GM12878 (cell line): ENCODE results near the gene AGT. TPM values are rescaled to one million over a fixed set of nuclear protein-coding genes. Genes with fewer than 3 reads are reported as not detected.

Source experiments
- ATAC-seq: fragments of 200-7000 bp; cut with Tn5 transposase; 3 replicates; pipeline ENCODE4 v1.9.1; 2020; ENCODE audit warnings: mild to moderate bottlenecking, moderate library complexity
- BruUV-seq: library from RNA; stranded (reverse); fragments of 400-500 nt; replicated peaks from 2 replicates; lab custom pipeline; 2021; lab: Mats Ljungman, UMichigan
- CTCF ChIA-PET: fragments of 300-600 bp; sonication (Branson Sonifier 250); formaldehyde crosslinking; extraction: SDS; loops from one replicate; lab custom pipeline; 2021; ENCODE audit warnings: inconsistent platforms; lab: Yijun Ruan, JAX
- POLR2A ChIA-PET: fragments of 350-600 bp; formaldehyde crosslinking; extraction: SDS; loops from one replicate; lab custom pipeline; 2021; ENCODE audit warnings: inconsistent platforms; lab: Charles Lee
- RAD21 ChIA-PET: fragments of 300-600 bp; sonication (Branson Sonifier 250); formaldehyde crosslinking; loops from one replicate; lab custom pipeline; 2023; ENCODE audit warnings: antibody characterized with exemption; ENCODE audit not compliant: unreplicated experiment; lab: Charles Lee
- SMC1A ChIA-PET: fragments of 300-600 bp; sonication (Branson Sonifier 250); formaldehyde crosslinking; loops from one replicate; lab custom pipeline; 2023; ENCODE audit not compliant: unreplicated experiment, uncharacterized antibody; lab: Charles Lee
- DNase-seq: peaks from one replicate; pipeline ENCODE4 v3.0.0-alpha.2; 2011; ENCODE audit warnings: low read depth, low spot score
- FAIRE-seq: peaks from 3 replicates; lab custom pipeline; 2011; peaks lifted over from hg19 to GRCh38; lab: Jason Lieb, UNC
- H2AFZ ChIP-seq: 2 replicates; pipeline ENCODE4 v1.6.0; 2011; ENCODE audit warnings: low read depth, low read length, control low read depth; ENCODE audit not compliant: control insufficient read depth
- H3K27ac ChIP-seq: 2 replicates; pipeline ENCODE4 v1.5.1; 2011; ENCODE audit warnings: control low read depth; ENCODE audit not compliant: control insufficient read depth, insufficient read depth
- H3K27me3 ChIP-seq, 2 experiments: replicated peaks in 1 of 2; 2 replicates each; pipeline versions ENCODE4 v1.6.0 to v1.6.1; 2011; ENCODE audit warnings: low read length in 1 of 2; ENCODE audit not compliant: control insufficient read depth in 2 of 2, insufficient read depth in 2 of 2
- H3K36me3 ChIP-seq, 2 experiments: 2 replicates each; pipeline ENCODE4 v1.5.1; 2011; ENCODE audit warnings: low read length in 1 of 2; ENCODE audit not compliant: control insufficient read depth in 2 of 2, insufficient read depth in 2 of 2
- H3K4me1 ChIP-seq: 2 replicates; pipeline ENCODE4 v1.6.1; 2011; ENCODE audit warnings: mild to moderate bottlenecking, low read length, moderate library complexity, mixed read lengths; ENCODE audit not compliant: control insufficient read depth, insufficient read depth
- H3K4me2 ChIP-seq: 2 replicates; pipeline ENCODE4 v1.6.0; 2011; ENCODE audit warnings: control low read depth; ENCODE audit not compliant: control insufficient read depth, insufficient read depth
- H3K4me3 ChIP-seq: fragments of 200-600 bp; sonication (generic); 2 replicates; pipeline ENCODE4 v1.5.1; 2016
- H3K79me2 ChIP-seq: 2 replicates; pipeline ENCODE4 v1.6.0; 2011; ENCODE audit warnings: low read length; ENCODE audit not compliant: control insufficient read depth, insufficient read depth
- H3K9ac ChIP-seq: 2 replicates; pipeline ENCODE4 v1.8.0; 2011; ENCODE audit warnings: low read length, control low read depth, mixed read lengths; ENCODE audit not compliant: control insufficient read depth, insufficient read depth
- H3K9me3 ChIP-seq: replicated peaks from 3 replicates; pipeline ENCODE4 v1.5.1; 2011; ENCODE audit warnings: mild to moderate bottlenecking, low read length; ENCODE audit not compliant: control insufficient read depth, insufficient read depth
- H4K20me1 ChIP-seq: 2 replicates; pipeline ENCODE4 v1.6.0; 2011; ENCODE audit not compliant: control insufficient read depth, insufficient read depth
- NR2F1 ChIP-seq: fragments of 450-650 bp; conservative IDR thresholded peaks from 2 replicates; pipeline ENCODE4 v1.6.1; 2017; ENCODE audit warnings: mild to moderate bottlenecking
- SREBF2 ChIP-seq: IDR thresholded peaks from 2 replicates; pipeline ENCODE4 v1.6.1; 2012; ENCODE audit warnings: mild to moderate bottlenecking, low read length
- TARDBP ChIP-seq: IDR thresholded peaks from 2 replicates; pipeline ENCODE4 v1.6.1; 2016; ENCODE audit warnings: borderline replicate concordance
- WGBS: methylation state at CpG from one replicate; pipeline ENCODE4 v1.1.6; 2016; ENCODE audit warnings: low lambda C conversion rate; ENCODE audit not compliant: insufficient replicate concordance, insufficient coverage; ENCODE audit errors: missing lambda C conversion rate; 5-methylcytosine and 5-hydroxymethylcytosine counted together
- in situ Hi-C: fragments of 300-500 bp; cut with MboI; formaldehyde crosslinking; loops from 9 replicates; pipeline ENCODE4 v1.14.3; 2018; ENCODE audit warnings: mixed read lengths
- intact Hi-C: fragments of 100-400 bp; cut with micrococcal nuclease; formaldehyde crosslinking; loops from one replicate; pipeline ENCODE4 v1.14.2; 2022; ENCODE audit not compliant: unreplicated experiment
- polyA plus RNA-seq, 11 experiments: library from polyadenylated mRNA; depleted of rRNA in 4 of 11; unstranded in 6 of 11; stranded (reverse) in 5 of 11; fragments of >200 nt; fragmentation: Nextera tagmentation in 4 of 11; fragmentation: Illumina TruSeq in 1 of 11; extraction: Ambion mirVana in 4 of 11; extraction: Trizol in 1 of 11; gene quantifications; 1 replicate in 1 of 11; 2 replicates in 10 of 11; pipeline versions ENCODE4 v1.2.1 to v1.2.3, GENCODE V29; 2011 to 2016; ENCODE audit warnings: inconsistent platforms in 2 of 11, missing spikeins in 2 of 11, low read depth in 1 of 11
- total RNA-seq, 4 experiments: library from RNA; depleted of rRNA in 3 of 4; stranded (reverse); fragments of >200 nt in 3 of 4; fragmentation: Illumina TruSeq in 1 of 4; extraction: Trizol in 1 of 4; gene quantifications; 2 replicates each; pipeline versions ENCODE4 v1.2.1 to v1.2.3, GENCODE V29; 2013 to 2021
- TF ChIP-seq, protein P1 (sequence below): IDR thresholded peaks from 2 replicates; pipeline ENCODE4 v1.6.1; 2012; ENCODE audit warnings: improper control_type of control experiment, low read depth, low read length; ENCODE audit not compliant: insufficient replicate concordance
- TF ChIP-seq, protein P2 (sequence below): fragments of 450-650 bp; IDR thresholded peaks from 2 replicates; pipeline ENCODE4 v1.6.1; 2017; ENCODE audit warnings: low read depth, mild to moderate bottlenecking, moderate library complexity
- TF ChIP-seq, protein P3 (sequence below): IDR thresholded peaks from 2 replicates; pipeline ENCODE4 v1.6.1; 2011; ENCODE audit warnings: borderline replicate concordance, low read depth, mild to moderate bottlenecking, moderate library complexity, mixed read lengths, low read length; ENCODE audit not compliant: insufficient read depth; ENCODE audit errors: extremely low read length
- TF ChIP-seq, protein P4 (sequence below): fragments of 450-650 bp; formaldehyde crosslinking; IDR thresholded peaks from 2 replicates; pipeline ENCODE4 v1.4.0; 2022; ENCODE audit warnings: mild to moderate bottlenecking, moderate library complexity

AGT gene
- total and polyA plus RNA-seq, 10 of the 15 experiments (the other 5 are each of a cell fraction or from before 2014, with no cell fraction given) = 0.69 TPM; not detected in 9

DNA sequence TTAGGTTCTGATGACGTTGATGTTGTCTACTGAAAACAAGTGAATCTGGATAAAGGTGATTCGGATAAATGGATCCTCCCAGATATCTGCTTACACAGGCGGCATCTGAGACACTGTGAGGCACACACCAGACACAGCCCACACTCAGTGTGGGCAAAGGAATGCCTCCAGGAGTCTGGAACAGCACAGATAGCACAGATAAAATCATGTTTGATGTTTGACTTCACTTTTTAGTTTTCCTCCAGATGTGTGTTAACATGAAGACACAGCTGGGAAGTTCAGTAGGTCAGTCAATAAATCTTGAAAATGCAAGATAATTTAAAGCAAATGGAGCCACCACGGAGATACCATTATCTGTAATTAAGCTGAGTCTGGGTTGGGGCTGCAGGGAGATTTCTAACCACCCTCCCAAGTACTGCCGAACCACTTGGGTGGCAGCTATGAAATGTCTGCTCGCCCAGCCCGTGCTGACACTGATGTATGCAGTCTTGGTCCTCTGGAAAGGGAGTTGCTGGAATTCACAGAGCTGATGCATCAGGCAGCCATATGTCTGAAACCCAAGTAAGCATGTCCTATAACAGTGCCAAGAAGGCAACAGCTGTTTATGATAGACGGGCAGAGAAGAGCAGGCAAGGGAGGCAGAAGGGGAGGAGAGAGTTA lies 44.9 kb upstream of the AGT start (continued):
- TF ChIP-seq, protein P1, sequence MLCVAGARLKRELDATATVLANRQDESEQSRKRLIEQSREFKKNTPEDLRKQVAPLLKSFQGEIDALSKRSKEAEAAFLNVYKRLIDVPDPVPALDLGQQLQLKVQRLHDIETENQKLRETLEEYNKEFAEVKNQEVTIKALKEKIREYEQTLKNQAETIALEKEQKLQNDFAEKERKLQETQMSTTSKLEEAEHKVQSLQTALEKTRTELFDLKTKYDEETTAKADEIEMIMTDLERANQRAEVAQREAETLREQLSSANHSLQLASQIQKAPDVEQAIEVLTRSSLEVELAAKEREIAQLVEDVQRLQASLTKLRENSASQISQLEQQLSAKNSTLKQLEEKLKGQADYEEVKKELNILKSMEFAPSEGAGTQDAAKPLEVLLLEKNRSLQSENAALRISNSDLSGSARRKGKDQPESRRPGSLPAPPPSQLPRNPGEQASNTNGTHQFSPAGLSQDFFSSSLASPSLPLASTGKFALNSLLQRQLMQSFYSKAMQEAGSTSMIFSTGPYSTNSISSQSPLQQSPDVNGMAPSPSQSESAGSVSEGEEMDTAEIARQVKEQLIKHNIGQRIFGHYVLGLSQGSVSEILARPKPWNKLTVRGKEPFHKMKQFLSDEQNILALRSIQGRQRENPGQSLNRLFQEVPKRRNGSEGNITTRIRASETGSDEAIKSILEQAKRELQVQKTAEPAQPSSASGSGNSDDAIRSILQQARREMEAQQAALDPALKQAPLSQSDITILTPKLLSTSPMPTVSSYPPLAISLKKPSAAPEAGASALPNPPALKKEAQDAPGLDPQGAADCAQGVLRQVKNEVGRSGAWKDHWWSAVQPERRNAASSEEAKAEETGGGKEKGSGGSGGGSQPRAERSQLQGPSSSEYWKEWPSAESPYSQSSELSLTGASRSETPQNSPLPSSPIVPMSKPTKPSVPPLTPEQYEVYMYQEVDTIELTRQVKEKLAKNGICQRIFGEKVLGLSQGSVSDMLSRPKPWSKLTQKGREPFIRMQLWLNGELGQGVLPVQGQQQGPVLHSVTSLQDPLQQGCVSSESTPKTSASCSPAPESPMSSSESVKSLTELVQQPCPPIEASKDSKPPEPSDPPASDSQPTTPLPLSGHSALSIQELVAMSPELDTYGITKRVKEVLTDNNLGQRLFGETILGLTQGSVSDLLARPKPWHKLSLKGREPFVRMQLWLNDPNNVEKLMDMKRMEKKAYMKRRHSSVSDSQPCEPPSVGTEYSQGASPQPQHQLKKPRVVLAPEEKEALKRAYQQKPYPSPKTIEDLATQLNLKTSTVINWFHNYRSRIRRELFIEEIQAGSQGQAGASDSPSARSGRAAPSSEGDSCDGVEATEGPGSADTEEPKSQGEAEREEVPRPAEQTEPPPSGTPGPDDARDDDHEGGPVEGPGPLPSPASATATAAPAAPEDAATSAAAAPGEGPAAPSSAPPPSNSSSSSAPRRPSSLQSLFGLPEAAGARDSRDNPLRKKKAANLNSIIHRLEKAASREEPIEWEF = no peak
- no peak for TF ChIP-seq SREBF2

DNA sequence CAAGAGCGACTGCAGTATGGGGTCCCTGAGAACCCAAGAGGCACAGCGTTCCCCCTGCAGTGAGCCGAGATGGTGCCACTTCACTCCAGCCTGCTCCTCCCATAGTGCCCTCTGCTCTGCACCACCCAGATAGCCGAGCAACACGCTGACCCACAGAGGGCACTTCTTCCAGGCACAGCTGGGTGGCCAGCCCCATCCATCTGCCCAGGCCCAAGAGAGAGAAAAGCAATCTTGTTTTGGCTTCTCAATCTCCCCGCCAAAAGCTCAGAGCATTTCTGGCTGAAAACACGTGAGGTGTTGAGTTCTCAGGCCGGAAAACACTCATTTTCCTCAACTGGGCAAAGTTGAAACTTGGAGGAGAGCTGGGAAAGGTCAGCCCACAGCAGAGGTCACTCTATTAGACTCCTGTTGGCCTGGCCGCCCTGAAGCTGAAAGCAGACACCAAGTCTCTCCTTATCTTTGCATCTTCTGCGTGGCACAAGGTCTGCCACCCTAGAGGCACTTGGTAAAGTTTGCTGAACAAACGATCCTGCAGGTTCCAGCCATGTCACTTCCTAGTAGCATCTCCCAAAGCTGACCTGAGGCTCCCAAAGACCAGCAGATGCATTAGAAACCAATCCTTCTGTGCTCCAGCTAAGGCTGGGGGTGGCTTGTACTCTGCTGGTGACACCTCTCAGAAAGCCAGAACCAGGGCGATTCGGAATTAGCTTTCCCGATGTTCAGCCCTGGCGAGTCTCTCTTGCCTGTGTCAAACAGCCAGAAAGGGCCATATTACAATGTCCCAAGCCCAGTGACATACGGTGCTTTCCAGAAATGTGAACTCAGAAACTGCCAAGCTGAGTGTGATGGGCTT lies 44.2 kb upstream of the AGT start:
- Histone ChIP-seq H3K27ac (no peak overlapping the region), H3K4me2 (no peak overlapping the region), H4K20me1 (no peaks in the 10 kb centered on the region), H3K27me3 (no peaks in the 10 kb centered on the region; a peak in 2 of 4 replicates), H3K79me2 (no peaks in the 10 kb centered on the region), H3K4me3 (no peak overlapping the region), H2AFZ (no peak overlapping the region), H3K9ac (no peak overlapping the region), H3K4me1 (no peaks in the 10 kb centered on the region), H3K36me3 (no peaks in the 10 kb centered on the region), H3K9me3 (no peaks in the 10 kb centered on the region)
- 33% methylated on average over 16 of the region's 16 CpGs for WGBS
- TF ChIP-seq, protein P2, sequence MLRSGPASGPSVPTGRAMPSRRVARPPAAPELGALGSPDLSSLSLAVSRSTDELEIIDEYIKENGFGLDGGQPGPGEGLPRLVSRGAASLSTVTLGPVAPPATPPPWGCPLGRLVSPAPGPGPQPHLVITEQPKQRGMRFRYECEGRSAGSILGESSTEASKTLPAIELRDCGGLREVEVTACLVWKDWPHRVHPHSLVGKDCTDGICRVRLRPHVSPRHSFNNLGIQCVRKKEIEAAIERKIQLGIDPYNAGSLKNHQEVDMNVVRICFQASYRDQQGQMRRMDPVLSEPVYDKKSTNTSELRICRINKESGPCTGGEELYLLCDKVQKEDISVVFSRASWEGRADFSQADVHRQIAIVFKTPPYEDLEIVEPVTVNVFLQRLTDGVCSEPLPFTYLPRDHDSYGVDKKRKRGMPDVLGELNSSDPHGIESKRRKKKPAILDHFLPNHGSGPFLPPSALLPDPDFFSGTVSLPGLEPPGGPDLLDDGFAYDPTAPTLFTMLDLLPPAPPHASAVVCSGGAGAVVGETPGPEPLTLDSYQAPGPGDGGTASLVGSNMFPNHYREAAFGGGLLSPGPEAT = no peak
- TF ChIP-seq TARDBP = no peak
- TF ChIP-seq, protein P3, sequence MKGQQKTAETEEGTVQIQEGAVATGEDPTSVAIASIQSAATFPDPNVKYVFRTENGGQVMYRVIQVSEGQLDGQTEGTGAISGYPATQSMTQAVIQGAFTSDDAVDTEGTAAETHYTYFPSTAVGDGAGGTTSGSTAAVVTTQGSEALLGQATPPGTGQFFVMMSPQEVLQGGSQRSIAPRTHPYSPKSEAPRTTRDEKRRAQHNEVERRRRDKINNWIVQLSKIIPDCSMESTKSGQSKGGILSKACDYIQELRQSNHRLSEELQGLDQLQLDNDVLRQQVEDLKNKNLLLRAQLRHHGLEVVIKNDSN = no peak
- TF ChIP-seq, protein P4, sequence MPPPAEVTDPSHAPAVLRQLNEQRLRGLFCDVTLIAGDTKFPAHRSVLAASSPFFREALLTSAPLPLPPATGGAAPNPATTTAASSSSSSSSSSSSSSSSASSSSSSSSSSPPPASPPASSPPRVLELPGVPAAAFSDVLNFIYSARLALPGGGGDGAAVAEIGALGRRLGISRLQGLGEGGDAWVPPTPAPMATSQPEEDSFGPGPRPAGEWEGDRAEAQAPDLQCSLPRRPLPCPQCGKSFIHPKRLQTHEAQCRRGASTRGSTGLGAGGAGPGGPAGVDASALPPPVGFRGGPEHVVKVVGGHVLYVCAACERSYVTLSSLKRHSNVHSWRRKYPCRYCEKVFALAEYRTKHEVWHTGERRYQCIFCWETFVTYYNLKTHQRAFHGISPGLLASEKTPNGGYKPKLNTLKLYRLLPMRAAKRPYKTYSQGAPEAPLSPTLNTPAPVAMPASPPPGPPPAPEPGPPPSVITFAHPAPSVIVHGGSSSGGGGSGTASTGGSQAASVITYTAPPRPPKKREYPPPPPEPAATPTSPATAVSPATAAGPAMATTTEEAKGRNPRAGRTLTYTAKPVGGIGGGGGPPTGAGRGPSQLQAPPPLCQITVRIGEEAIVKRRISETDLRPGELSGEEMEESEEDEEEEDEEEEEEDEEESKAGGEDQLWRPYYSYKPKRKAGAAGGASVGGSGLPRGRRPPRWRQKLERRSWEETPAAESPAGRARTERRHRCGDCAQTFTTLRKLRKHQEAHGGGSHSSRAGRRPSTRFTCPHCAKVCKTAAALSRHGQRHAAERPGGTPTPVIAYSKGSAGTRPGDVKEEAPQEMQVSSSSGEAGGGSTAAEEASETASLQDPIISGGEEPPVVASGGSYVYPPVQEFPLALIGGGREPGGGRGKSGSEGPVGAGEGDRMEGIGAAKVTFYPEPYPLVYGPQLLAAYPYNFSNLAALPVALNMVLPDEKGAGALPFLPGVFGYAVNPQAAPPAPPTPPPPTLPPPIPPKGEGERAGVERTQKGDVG (CRISPR knock-in tag) = no peak
- TF ChIP-seq NR2F1 = no peak
- no peak for FAIRE-seq
- no TSS peak for BruUV-seq
- in situ Hi-C loops (no loop called here), intact Hi-C loops (no loop called here)
- CTCF ChIA-PET = no interaction called here
- no peak for ATAC-seq
- RAD21 ChIA-PET = no interaction called here
- SMC1A ChIA-PET = no interaction called here
- POLR2A ChIA-PET = no interaction called here
- no peak for DNase-seq
